Progenitor cell of endocrine pancreas (in vitro differentiated cells): ENCODE results near the gene RASA3. TPM values are rescaled to one million over a fixed set of nuclear protein-coding genes. Genes with fewer than 3 reads are reported as not detected.
"Not testable (repeated sequence)": the region's sequence is repeated elsewhere in the genome, so short reads cannot be mapped to it uniquely, and the experiment has no call there.

Source experiments
- DNase-seq: peaks from one replicate; pipeline ENCODE4 v3.0.0; 2021; ENCODE audit warnings: low spot score; ENCODE audit not compliant: unreplicated experiment
- H3K27ac Mint-ChIP-seq: 2 replicates; pipeline ENCODE4 v1.8.0; 2021; ENCODE audit warnings: mild to moderate bottlenecking, moderate library complexity, mixed read lengths
- H3K27me3 Mint-ChIP-seq: 2 replicates; pipeline ENCODE4 v1.8.0; 2021; ENCODE audit warnings: mixed read lengths
- H3K36me3 Mint-ChIP-seq: 2 replicates; pipeline ENCODE4 v1.8.0; 2022; ENCODE audit warnings: mixed read lengths; ENCODE audit not compliant: insufficient read depth
- H3K4me1 Mint-ChIP-seq: 2 replicates; pipeline ENCODE4 v1.8.0; 2021; ENCODE audit warnings: low read depth, mixed read lengths
- H3K4me3 Mint-ChIP-seq: 2 replicates; pipeline ENCODE4 v1.8.0; 2021; ENCODE audit warnings: low read depth, mild to moderate bottlenecking, moderate library complexity, mixed read lengths
- H3K9me3 Mint-ChIP-seq: 2 replicates; pipeline ENCODE4 v1.8.0; 2021; ENCODE audit warnings: low read depth, mixed read lengths
- total RNA-seq: library from RNA; stranded (reverse); gene quantifications from 2 replicates; pipeline ENCODE4 v1.2.1, GENCODE V29; 2021
- TF ChIP-seq, protein P1 (sequence below): fragments of 200-600 bp; sonication (generic); IDR thresholded peaks from one replicate; pipeline ENCODE4 v1.5.0; 2021; ENCODE audit warnings: antibody characterized with exemption, mild to moderate bottlenecking; ENCODE audit not compliant: unreplicated experiment

Gene RASA3
- total RNA-seq, 1 donor from 2014 or later = 6.3 TPM

DNA sequence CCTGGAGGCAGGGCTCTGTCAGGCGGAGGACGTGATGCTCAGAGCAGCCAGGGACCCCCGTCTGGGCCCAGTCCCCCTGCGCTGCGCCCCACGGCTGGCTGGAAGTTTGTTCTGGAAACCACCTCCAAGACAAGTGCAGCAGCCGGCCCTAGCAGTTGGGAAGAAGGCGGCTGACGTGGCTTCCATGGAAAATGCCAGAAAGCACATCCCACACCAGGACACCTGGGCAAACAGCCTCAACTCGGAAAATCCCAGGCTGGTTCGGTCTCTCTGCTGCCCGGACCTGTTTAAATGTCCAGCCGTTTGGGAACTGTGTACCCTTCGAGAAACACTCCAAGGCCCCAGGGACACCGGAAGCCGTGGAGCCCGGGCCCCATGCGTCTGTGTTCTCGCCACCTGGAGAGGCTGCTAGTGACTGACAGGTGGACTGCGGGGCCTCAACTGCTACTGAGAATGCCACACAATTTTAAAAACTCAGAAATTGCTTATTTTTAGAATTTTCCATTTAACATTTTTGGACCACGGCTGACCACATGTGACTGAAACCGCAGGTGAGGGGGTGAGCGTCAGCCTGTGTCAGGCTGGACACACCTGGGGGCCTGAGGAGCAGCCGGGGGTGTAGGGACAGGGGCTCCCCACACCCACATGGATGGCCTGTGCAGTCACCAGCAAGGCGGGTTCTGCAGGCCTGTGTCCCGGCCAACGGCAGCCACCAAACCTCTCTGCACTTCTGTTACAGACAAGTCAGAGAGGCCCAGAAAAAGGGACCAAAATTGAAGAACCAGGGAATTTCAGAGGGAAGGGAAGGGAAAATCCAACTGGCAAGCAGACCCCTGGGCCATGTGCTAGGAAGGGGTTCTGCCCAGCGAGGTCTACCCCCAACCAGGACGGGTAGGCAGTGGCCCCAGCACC is 31.7 kb downstream of the RASA3 start:
- DNase-seq = no peak
- no peaks in the 10 kb centered on the region for H3K27me3 Mint-ChIP-seq

DNA sequence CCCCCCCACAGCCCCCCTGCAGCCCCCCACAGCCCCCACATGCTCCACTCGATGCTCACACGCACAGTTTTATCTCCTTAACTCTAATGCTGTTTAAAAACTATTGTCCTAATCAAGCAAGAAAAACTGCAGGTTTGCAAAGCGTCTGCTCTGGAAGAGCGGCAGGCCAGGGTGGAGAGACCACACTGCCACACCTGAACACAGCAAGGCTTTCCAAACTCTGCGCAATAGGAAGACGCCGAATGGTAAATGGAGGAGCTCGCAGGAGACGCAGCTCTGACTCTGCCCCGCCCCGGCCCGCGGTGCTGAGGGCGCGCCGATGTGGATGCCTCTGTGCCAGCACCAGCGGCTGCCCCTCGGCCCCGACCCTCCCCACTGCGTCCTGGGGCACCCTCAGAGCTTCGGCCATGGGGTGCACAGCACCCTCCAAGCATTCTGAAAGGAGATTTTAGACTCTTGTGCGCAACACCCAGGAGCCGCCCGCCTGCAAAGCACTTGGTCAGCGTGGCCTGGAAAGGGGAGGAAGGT is 32.4 kb downstream of the RASA3 start:
- Mint-ChIP-seq H3K4me1 (peaks cover 2% of the 10 kb centered on the region), H3K27me3 (no peaks in the 10 kb centered on the region), H3K4me3 (no peak overlapping the region), H3K36me3 (no peaks in the 10 kb centered on the region), H3K9me3 (no peaks in the 10 kb centered on the region), H3K27ac (peak overlapping the region; percentile 94)
- DNase-seq = no peak
- TF ChIP-seq, protein P1, sequence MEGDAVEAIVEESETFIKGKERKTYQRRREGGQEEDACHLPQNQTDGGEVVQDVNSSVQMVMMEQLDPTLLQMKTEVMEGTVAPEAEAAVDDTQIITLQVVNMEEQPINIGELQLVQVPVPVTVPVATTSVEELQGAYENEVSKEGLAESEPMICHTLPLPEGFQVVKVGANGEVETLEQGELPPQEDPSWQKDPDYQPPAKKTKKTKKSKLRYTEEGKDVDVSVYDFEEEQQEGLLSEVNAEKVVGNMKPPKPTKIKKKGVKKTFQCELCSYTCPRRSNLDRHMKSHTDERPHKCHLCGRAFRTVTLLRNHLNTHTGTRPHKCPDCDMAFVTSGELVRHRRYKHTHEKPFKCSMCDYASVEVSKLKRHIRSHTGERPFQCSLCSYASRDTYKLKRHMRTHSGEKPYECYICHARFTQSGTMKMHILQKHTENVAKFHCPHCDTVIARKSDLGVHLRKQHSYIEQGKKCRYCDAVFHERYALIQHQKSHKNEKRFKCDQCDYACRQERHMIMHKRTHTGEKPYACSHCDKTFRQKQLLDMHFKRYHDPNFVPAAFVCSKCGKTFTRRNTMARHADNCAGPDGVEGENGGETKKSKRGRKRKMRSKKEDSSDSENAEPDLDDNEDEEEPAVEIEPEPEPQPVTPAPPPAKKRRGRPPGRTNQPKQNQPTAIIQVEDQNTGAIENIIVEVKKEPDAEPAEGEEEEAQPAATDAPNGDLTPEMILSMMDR = no peak

More for the DNA sequence above, 31.7 kb downstream of the RASA3 start:
- Mint-ChIP-seq H3K9me3 (no peaks in the 10 kb centered on the region), H3K4me3 (no peak overlapping the region), H3K4me1 (peaks cover 3% of the 10 kb centered on the region), H3K36me3 (no peaks in the 10 kb centered on the region), H3K27ac (peak overlapping the region; percentile 71)
- TF ChIP-seq, protein P1 = no peak

DNA sequence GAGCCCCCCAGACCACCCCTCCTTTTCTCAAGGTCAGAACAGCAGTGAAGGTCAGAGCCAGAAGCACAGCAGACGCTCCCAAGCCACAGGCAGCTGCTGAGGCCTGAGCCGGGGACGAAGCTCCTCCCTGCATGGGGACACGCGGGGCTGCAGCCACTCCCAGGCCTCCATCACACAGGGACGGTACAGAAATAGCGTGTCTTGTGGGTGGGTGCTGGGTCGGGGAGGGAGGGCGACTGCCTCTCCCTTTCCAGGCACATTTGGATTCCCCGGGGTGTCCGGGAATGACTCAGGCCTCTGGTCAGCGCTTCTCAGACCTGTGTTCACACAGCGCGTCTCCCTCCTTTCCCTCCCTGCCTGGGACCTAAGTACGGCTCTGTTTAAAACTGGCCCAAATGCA is 33.2 kb downstream of the RASA3 start:
- no peaks in the 10 kb centered on the region for H3K27me3 Mint-ChIP-seq
- H3K4me3 Mint-ChIP-seq = no peak overlapping the region

DNA sequence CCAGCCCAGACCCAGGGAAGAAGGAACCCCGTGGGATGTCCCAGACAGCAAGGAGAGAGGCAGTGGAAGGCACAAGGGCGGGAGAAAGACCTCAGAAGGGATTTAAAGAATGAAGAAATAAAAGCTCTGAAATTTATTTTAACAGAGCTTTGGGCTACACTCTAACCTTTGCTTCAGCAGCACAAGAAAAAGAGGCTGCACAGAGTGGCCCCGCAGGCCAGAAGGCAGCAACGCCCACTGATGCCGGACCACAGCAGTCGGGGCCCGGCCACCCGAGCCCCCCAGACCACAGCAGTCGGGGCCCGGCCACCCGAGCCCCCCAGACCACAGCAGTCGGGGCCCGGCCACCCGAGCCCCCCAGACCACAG is 33.8 kb downstream of the RASA3 start:
- not testable (repeated sequence) for H3K4me3 Mint-ChIP-seq, DNase-seq, H3K4me1 Mint-ChIP-seq, H3K27ac Mint-ChIP-seq, H3K9me3 Mint-ChIP-seq, H3K27me3 Mint-ChIP-seq, H3K36me3 Mint-ChIP-seq

More for the DNA sequence above, 33.2 kb downstream of the RASA3 start:
- H3K4me1 Mint-ChIP-seq = peaks cover 2% of the 10 kb centered on the region
- no peaks in the 10 kb centered on the region for H3K36me3 Mint-ChIP-seq
- DNase-seq = no peak
- H3K9me3 Mint-ChIP-seq = no peaks in the 10 kb centered on the region
- TF ChIP-seq, protein P1 = no peak
- H3K27ac Mint-ChIP-seq = no peak overlapping the region

DNA sequence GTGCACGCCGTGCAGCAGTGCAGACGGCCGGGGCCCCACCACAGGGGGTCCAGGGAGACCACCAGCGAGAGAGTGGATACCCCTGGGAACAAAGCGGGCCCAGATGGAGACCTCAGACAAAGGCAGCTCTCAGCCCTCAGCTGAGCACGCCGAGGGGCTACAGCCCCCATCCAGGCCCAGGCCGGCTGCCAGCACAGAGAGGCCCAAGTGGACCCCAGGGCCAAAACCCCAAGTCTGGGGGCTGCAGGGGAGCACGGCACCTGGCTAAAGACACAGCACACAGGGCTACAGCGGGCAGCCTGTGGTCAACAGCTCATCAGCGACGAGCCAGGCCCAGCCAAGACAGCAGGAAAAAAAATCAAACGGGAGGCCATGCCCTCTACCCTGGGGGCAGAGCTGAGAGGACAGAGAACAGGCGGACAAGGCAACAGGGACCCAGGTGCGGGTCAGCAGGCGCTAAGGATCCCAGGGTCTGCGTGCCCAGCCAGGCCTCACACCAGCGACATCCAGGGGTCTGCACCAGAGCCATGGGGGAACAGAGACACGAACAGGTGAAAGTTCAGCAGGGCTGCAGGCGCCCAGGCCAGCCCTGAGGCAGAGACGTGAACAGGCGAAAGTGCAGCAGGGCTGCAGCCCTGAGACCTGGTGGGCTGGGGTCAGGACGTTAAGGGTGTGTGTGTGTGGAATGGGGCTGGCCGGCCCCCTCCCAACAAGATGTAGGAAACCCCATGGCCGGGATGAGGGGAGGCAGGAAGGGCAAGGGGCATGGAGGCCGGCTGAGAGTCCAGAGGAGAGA is 34.3 kb downstream of the RASA3 start:
- H3K36me3 Mint-ChIP-seq = no peaks in the 10 kb centered on the region

More for the DNA sequence above, 34.3 kb downstream of the RASA3 start:
- TF ChIP-seq, protein P1 = no peak
- no peaks in the 10 kb centered on the region for H3K27me3 Mint-ChIP-seq
- H3K9me3 Mint-ChIP-seq = peaks cover 8% of the 10 kb centered on the region
- H3K4me1 Mint-ChIP-seq = peaks cover 2% of the 10 kb centered on the region
- no peak for DNase-seq
- peak overlapping the region; percentile 73 for H3K27ac Mint-ChIP-seq
- H3K4me3 Mint-ChIP-seq = no peak overlapping the region
